GM13977 (cell line): ENCODE results near the gene JAKMIP1.

Source experiments
- DNase-seq: peaks from one replicate; pipeline ENCODE4 v3.0.0; 2012; ENCODE audit warnings: low spot score
- in situ Hi-C: fragments of 300-500 bp; cut with MboI; formaldehyde crosslinking; loops from one replicate; pipeline ENCODE4 v1.12.0; 2022; ENCODE audit warnings: low sequenced_read_pairs, low pct_unique_long_range_greater_than_20kb, mixed read lengths, inconsistent platforms; ENCODE audit not compliant: unreplicated experiment
- TF ChIP-seq, protein P1 (sequence below): IDR thresholded peaks from 2 replicates; pipeline ENCODE4 v1.5.1; 2012; ENCODE audit warnings: mild to moderate bottlenecking, control low read depth; ENCODE audit not compliant: insufficient read depth; ENCODE audit errors: extremely low read depth, missing control alignments

JAKMIP1 gene

DNA sequence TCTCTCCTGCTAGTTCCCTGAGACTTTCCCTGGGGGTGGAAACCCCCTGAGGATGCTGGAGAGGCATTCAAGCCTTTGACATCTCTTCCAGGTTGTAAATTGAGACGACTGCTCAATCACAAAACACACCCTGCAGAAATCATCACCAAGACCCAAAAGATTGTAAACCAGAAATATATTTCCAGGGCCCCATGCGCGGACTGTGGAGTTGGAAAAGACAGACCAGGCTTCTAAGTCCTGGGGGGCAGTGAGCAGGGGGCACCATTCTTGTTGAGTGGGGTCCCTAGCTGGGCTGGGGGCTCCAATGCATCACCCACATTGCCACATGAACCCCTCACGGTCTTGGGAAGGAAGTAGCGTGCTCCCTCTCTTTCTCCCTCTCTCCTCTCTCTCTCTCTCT, 94.2 kb downstream of the JAKMIP1 start:
- TF ChIP-seq, protein P1, sequence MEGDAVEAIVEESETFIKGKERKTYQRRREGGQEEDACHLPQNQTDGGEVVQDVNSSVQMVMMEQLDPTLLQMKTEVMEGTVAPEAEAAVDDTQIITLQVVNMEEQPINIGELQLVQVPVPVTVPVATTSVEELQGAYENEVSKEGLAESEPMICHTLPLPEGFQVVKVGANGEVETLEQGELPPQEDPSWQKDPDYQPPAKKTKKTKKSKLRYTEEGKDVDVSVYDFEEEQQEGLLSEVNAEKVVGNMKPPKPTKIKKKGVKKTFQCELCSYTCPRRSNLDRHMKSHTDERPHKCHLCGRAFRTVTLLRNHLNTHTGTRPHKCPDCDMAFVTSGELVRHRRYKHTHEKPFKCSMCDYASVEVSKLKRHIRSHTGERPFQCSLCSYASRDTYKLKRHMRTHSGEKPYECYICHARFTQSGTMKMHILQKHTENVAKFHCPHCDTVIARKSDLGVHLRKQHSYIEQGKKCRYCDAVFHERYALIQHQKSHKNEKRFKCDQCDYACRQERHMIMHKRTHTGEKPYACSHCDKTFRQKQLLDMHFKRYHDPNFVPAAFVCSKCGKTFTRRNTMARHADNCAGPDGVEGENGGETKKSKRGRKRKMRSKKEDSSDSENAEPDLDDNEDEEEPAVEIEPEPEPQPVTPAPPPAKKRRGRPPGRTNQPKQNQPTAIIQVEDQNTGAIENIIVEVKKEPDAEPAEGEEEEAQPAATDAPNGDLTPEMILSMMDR: no peak
- in situ Hi-C loops: no loop called here

GRCh38 chr4:6105311-6105911, 94.9 kb downstream of the JAKMIP1 start:
- TF ChIP-seq, protein P1: no peak
- DNase-seq: no peak
- in situ Hi-C loops: no loop called here

More for the DNA sequence above, 94.2 kb downstream of the JAKMIP1 start:
- DNase-seq: no peak

DNA sequence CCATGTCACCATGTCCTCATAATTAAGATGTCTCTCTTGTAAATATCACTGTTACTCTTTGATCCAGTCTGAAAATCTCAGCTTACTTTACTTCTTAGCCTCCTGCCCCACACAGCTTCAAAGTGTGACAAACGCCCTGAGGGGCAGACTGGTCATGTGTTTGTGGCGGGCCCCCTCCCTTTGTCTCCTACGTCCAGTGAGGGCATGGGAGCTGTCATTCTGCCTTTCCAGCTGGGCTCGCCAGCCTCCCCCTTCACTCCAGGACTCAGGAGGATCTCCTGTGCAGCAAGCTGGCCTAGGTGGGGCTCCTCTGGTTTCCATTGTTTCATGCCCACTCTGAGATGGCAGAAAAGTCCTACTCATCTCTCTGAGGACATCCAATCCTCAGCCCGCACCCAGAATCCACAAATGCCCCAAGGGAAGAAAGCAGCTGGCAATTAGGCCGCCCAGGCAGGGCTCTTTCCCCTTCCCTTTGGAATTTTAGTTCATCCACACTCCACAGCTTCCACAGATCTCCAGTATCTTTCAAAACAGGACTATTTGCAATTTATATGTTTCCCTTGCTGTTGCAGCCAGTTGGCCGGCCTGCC, 95.7 kb downstream of the JAKMIP1 start:
- in situ Hi-C loops: no loop called here
- TF ChIP-seq, protein P1: no peak
- DNase-seq: no peak

GRCh38 chr4:6097581-6097980, 102.8 kb downstream of the JAKMIP1 start:
- no peak for DNase-seq
- TF ChIP-seq, protein P1: no peak
- in situ Hi-C loops: no loop called here

DNA sequence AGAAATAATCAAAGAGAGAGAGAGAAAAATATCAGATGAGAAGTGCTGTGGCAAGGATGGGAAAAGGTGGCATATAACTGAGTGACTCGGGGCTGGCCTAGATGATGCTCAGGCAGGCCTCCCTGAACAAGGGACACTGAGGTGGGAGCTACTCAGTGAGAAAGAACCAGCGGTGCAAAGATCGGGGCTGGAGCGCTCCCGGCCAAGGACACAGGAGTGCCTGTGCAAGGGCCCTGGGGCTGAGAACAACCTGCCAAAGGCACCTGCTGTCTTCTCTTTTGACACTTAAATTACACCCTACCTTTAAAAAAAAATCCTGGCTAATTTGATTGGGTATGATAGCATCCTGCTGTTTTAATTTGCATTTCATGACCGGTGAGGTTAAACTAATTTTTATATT, 104.5 kb downstream of the JAKMIP1 start:
- TF ChIP-seq, protein P1: no peak
- no peak for DNase-seq
- in situ Hi-C loops: no loop called here

DNA sequence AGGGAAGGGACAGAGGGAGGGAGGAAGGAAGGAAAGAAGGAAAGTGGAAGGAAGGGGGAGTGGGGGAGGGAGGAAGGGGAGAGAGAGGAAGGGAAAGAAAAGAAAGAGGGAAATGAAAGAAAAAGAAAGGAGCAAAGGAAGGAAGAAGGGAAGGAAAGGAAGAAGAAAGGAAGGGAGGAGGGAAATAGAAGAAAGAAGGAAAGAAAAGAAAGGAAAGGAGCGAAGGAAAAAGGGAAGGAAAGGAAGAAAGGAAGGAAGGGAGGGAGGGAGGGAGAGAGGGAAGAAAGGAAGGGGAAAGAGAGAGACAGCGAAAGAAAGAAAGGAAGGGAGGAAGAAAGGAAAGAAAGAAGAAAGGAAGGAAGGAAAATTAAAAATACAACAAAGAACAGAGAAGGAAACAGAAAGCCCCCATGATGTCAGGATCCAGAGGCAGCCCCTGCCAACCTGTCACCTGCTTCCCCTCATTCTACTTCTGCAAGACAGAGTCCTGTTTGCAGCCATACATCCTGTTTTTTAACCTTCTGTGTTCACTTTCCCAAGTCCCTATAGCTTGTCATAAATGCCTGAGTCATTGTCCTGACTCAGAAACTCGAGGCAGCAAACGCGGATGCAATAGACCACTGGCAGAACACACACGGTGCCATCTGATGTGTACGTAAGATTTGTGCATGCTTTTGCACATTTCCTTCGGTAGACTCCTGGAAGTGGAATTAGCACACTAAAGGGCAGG, 105.2 kb downstream of the JAKMIP1 start:
- in situ Hi-C loops: no loop called here
- TF ChIP-seq, protein P1: no peak
- DNase-seq: no peak
